ENCODE measurements around the gene TRIM32.

The TRIM32 gene

GRCh38 chr9:116704470-116704869 lies 17.4 kb downstream of the TRIM32 start:
- no peak overlapping the region for H3K4me3 ChIP-seq (ENCODE audit: low read depth, low read length)
- no peak for TF ChIP-seq CTCF (IDR thresholded peaks at IDR 0.05; ENCODE audit: borderline replicate concordance, insufficient read depth, low read depth, low read length)

- TF ChIP-seq CTCF (IDR thresholded peaks at IDR 0.05; ENCODE audit: borderline replicate concordance, insufficient read depth, low read depth, low read length) = no peak
- H3K4me3 ChIP-seq (ENCODE audit: low read depth, low read length) = no peak overlapping the region
Observed at GRCh38 chr9:116705531-116705930, 18.4 kb downstream of the TRIM32 start.

DNA sequence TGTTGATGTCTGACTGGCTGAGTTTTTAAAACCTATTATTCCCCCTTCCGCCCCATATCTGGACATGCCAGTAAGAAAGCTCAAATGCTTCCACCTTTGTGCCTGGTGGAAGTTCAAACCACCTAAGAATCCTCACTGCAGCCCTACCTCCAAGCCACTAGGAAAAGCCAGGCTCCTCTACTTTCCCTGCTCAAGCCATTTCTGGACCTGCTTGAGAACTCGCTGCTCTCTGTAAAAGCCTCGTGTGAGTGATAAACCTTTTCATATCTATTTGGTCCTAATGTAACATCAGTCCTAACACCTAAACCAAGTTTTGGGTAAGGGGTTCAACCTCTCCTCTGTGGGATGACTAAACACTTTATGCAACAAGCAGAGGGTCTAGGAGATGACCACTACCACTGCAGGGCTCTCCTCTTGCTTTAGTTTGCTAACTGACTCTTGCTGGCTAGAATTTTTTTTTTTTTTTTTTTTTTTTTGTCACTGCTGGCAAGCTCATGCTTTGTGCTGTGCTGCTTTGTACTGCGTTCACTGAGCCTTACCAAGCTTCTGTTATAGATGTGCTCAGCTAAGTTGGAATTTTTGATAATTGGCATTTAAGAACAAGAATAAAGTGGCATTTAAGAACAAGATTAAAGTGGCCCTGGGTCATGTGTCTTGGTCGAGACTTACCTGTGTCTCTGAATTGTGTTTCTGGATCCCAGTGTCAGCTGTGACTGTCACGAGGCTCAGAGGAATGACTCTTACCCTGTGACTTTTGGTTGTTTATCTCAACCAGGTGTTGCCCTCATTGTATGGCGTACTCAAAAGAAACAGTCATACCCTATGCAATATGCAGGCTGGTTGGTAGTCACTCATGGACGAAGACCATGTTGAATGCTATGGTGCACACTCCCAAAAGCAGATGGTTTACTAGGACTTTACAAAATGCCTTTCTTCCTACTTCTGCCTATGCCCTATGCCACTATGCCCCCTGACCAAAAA lies 19.5 kb downstream of the TRIM32 start:
- TF ChIP-seq CTCF (IDR thresholded peaks at IDR 0.05; ENCODE audit: borderline replicate concordance, insufficient read depth, low read depth, low read length) = no peak
- H3K4me3 ChIP-seq (ENCODE audit: low read depth, low read length) = no peak overlapping the region

DNA sequence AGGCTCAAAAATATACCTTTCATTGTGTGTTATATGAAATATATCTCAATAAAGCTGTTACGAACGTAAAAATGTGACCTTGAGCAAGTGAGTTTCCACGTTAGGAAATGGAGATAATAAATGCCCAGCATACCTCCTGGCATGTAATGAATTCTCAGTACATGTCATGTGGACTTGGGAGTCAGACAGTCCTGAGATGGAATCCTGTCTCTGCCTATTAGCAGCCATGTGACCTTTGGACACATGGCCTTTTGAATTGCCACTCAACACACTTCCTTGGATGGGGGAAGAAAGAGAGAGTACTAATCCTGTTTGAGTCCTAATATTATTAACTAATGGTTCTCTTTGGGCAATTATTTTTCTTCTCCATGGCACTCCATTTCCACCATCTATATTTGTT lies 25.7 kb downstream of the TRIM32 start:
- no peak for TF ChIP-seq CTCF (IDR thresholded peaks at IDR 0.05; ENCODE audit: borderline replicate concordance, insufficient read depth, low read depth, low read length)
- no peak overlapping the region for H3K4me3 ChIP-seq (ENCODE audit: low read depth, low read length)

GRCh38 chr9:116713271-116713670 lies 26.2 kb downstream of the TRIM32 start:
- no peak overlapping the region for H3K4me3 ChIP-seq (ENCODE audit: low read depth, low read length)
- no peak for TF ChIP-seq CTCF (IDR thresholded peaks at IDR 0.05; ENCODE audit: borderline replicate concordance, insufficient read depth, low read depth, low read length)

GRCh38 chr9:116715751-116716150 lies 28.6 kb downstream of the TRIM32 start:
- TF ChIP-seq CTCF (IDR thresholded peaks at IDR 0.05; ENCODE audit: borderline replicate concordance, insufficient read depth, low read depth, low read length) = no peak
- no peak overlapping the region for H3K4me3 ChIP-seq (ENCODE audit: low read depth, low read length)

DNA sequence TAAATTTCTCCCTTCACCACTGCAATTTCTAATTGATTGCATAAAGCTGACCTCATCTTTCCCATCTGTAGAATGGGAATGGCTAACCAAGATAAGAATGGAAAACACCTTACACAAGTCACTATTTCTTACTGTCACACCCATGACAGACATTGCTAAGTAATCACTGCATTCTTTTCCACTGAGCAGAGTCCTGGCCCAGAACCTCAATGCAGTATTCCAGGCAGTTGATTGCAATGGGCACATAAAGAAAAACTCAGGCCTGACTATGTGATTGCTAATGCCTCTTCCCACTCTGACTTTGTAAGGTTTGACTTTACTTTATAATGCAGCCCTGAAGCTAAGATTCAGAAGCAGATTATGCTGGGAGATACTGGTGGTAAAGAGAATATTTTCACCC lies 29.3 kb downstream of the TRIM32 start:
- no peak for TF ChIP-seq CTCF (IDR thresholded peaks at IDR 0.05; ENCODE audit: borderline replicate concordance, insufficient read depth, low read depth, low read length)
- no peak overlapping the region for H3K4me3 ChIP-seq (ENCODE audit: low read depth, low read length)

Data from GM12875 (cell line).